PC-9 (cell line): ENCODE results near the gene ZMYM4.

Experiments
- EZH2 ChIP-seq: fragments of 200-600 bp; sonication (generic); IDR thresholded peaks from 2 replicates; pipeline ENCODE4 v1.8.0; 2017; ENCODE audit warnings: antibody characterized with exemption, low read depth
- TF ChIP-seq, protein P1 (sequence below): fragments of 200-600 bp; sonication (generic); conservative IDR thresholded peaks from 2 replicates; pipeline ENCODE4 v1.6.1; 2017; ENCODE audit warnings: mixed run types, antibody characterized with exemption, mild to moderate bottlenecking, moderate library complexity

- TF ChIP-seq, protein P1, sequence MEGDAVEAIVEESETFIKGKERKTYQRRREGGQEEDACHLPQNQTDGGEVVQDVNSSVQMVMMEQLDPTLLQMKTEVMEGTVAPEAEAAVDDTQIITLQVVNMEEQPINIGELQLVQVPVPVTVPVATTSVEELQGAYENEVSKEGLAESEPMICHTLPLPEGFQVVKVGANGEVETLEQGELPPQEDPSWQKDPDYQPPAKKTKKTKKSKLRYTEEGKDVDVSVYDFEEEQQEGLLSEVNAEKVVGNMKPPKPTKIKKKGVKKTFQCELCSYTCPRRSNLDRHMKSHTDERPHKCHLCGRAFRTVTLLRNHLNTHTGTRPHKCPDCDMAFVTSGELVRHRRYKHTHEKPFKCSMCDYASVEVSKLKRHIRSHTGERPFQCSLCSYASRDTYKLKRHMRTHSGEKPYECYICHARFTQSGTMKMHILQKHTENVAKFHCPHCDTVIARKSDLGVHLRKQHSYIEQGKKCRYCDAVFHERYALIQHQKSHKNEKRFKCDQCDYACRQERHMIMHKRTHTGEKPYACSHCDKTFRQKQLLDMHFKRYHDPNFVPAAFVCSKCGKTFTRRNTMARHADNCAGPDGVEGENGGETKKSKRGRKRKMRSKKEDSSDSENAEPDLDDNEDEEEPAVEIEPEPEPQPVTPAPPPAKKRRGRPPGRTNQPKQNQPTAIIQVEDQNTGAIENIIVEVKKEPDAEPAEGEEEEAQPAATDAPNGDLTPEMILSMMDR = no peak
- TF ChIP-seq EZH2 = no peak
Measured at GRCh38 chr1:35433714-35434113, 165.2 kb downstream of the ZMYM4 start.
